Activated CD4-positive, alpha-beta T cell treated with anti-CD3 and anti-CD28 coated beads, Interleukin-2, amount 10 ng/mL, durations not matched to agents 24 days and 14 days (primary cell): ENCODE results near the gene CUEDC1. TPM values are rescaled to one million over a fixed set of nuclear protein-coding genes. Genes with fewer than 3 reads are reported as not detected.

Experiments used
- DNase-seq: peaks from one replicate; pipeline ENCODE4 v3.0.0; 2022
- H3K27ac Mint-ChIP-seq: one replicate; pipeline ENCODE4 v1.8.0; 2022; ENCODE audit warnings: mild to moderate bottlenecking, mixed read lengths
- H3K27me3 Mint-ChIP-seq: one replicate; pipeline ENCODE4 v1.8.0; 2022; ENCODE audit warnings: mixed read lengths
- H3K36me3 Mint-ChIP-seq: one replicate; pipeline ENCODE4 v1.8.0; 2022; ENCODE audit warnings: low read depth, mild to moderate bottlenecking, mixed read lengths
- H3K4me1 Mint-ChIP-seq: one replicate; pipeline ENCODE4 v1.8.0; 2021; ENCODE audit warnings: mixed read lengths
- H3K4me3 Mint-ChIP-seq: one replicate; pipeline ENCODE4 v1.8.0; 2022; ENCODE audit warnings: mild to moderate bottlenecking, moderate library complexity, mixed read lengths
- H3K9me3 Mint-ChIP-seq: one replicate; pipeline ENCODE4 v1.8.0; 2021; ENCODE audit warnings: mixed read lengths
- intact Hi-C: fragments of 100-400 bp; cut with micrococcal nuclease; formaldehyde crosslinking; loops from one replicate; pipeline ENCODE4 v1.15.1; 2023
- total RNA-seq: library from RNA; stranded (reverse); gene quantifications from 2 replicates; pipeline ENCODE4 v1.2.3, GENCODE V29; 2022

The CUEDC1 gene
- total RNA-seq, 1 donor from 2014 or later: 0.58 TPM

- Mint-ChIP-seq H3K9me3 (no peaks in the 10 kb centered on the region), H3K27ac (no peak overlapping the region)
- intact Hi-C loops: no loop called here
Observed at GRCh38 chr17:57915544-57915943, 39.7 kb downstream of the CUEDC1 start.

DNA sequence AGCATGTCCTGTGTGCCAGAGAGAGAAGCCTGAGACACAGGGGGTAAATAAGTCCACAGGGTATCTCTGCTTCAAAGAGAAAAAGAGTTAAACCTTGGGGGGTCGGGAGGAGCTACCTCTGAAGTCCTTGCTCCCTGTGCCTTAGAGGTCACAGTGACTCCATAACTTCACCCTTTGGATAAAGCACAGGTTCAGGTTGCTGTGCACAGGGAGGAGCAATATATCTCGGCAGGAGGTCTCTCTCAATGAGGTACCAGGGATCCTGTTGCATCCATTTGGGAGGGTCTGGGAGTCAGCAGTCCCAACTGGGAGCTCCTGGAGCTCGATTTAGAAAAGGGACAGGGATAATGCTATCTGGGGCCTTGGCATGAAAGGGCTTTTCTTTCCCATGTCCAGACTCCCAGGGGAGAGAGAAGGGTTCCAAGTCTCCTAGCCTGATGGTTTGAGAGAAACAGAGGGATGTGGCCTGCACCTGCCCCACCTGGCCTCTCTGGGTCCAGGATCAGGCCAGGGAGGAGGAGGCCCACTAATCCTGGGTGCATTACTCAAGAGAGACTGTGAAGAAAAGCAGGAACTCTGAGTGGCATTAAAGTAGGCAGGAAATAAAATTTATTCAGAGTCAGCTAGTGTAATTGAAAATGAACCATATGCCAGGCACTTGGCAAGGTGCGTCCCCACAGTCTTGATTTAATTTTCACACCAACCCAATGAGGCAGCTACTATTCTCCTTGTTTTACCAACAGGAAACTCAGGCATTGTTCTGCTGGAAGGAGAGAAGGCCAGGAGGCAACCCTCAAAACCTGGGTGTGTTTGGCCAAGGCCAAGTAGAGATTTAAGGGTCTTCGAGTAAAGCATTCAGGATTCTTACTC lies 40.7 kb downstream of the CUEDC1 start:
- H3K27me3 Mint-ChIP-seq: peaks cover 14% of the 10 kb centered on the region
- no peak for DNase-seq
- no peak overlapping the region for H3K27ac Mint-ChIP-seq
- H3K9me3 Mint-ChIP-seq: no peaks in the 10 kb centered on the region
- intact Hi-C loops: no loop called here
- H3K4me3 Mint-ChIP-seq: no peak overlapping the region
- H3K36me3 Mint-ChIP-seq: no peaks in the 10 kb centered on the region
- no peaks in the 10 kb centered on the region for H3K4me1 Mint-ChIP-seq

More at GRCh38 chr17:57915544-57915943, 39.7 kb downstream of the CUEDC1 start:
- no peaks in the 10 kb centered on the region for H3K36me3 Mint-ChIP-seq
- peaks cover 12% of the 10 kb centered on the region for H3K27me3 Mint-ChIP-seq
- H3K4me3 Mint-ChIP-seq: no peak overlapping the region
- no peak for DNase-seq
- no peaks in the 10 kb centered on the region for H3K4me1 Mint-ChIP-seq

DNA sequence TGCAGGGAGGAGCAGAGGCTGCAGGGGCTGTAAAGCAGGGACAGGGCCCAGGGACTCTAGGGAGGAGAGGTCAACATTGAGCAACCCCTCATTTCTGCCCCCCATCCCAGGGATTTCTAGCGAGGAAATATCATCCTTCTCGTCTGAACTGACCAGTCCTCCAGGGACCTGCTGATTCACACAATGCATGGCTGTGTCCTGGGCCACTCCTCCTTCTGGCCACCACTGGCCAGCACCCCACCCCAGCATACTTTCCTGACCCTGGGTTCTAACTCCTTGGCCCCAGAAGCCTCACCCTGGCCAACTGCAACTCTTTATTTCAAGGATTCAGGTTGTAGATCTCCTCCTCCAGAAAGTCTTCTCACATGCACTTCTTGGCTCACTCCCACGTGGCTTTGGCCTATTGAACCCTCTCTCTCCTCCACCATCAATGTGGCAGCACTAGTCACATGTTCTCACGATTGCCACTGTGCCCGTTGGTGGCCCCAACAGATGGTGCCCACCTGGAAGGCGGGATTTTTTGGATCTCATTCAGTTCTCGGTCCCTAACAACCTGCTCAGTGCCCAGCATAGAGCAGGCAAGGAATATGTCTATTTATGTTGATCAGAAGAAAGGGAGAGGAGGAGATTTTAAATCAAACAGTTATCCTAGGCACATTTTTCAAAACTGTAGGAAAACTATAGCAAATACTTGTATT lies 41.5 kb downstream of the CUEDC1 start:
- Mint-ChIP-seq H3K36me3 (no peaks in the 10 kb centered on the region), H3K27me3 (peaks cover 13% of the 10 kb centered on the region), H3K27ac (no peak overlapping the region), H3K9me3 (no peaks in the 10 kb centered on the region), H3K4me1 (no peaks in the 10 kb centered on the region), H3K4me3 (no peak overlapping the region)
- DNase-seq: no peak
- intact Hi-C loops: no loop called here

DNA sequence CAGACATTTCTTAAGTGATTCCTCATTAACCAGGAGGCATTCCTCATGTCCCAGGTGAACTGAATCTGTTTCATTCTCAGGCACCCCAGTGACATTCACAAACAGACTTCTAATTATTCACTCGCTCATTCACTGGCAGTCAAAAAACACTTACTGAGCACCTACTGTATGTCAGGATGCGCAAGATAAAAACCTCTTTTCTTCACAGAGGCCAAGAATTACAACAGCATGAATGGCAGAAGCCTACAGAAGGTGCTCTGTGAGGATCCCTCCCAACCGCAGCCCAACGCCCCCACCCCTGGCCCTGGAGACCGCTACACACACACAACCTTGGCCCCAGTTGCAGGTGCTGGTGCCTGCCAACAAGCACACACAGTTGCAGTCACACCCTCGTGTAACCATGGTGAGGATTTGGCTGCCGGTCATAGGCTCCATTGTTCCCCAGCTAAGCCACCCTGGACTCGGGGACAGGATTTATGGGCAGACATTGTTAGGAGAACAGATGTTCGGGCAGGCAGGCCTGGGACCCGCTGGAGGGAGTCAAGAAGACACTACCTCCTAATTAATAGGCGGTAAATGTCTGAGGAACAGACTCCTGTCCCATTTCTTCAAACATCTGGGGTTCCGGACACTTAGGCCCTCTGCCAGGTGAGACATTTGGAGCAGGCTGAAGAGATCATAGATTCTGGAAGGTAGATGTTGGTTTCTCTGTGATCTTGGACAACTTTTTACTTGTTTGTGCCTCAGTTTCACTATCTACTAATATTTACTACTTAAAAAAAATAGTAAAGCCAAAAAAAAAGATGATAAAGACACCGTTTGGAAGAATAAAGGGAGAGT lies 43.2 kb downstream of the CUEDC1 start:
- intact Hi-C loops: no loop called here
- no peaks in the 10 kb centered on the region for H3K36me3 Mint-ChIP-seq
- no peak overlapping the region for H3K27ac Mint-ChIP-seq
- H3K4me3 Mint-ChIP-seq: no peak overlapping the region
- no peaks in the 10 kb centered on the region for H3K4me1 Mint-ChIP-seq
- DNase-seq: no peak
- no peaks in the 10 kb centered on the region for H3K9me3 Mint-ChIP-seq
- H3K27me3 Mint-ChIP-seq: peaks cover 14% of the 10 kb centered on the region

- intact Hi-C loops: no loop called here
- Mint-ChIP-seq H3K9me3 (no peaks in the 10 kb centered on the region), H3K27me3 (peaks cover 17% of the 10 kb centered on the region), H3K4me1 (no peaks in the 10 kb centered on the region), H3K36me3 (no peaks in the 10 kb centered on the region), H3K27ac (no peak overlapping the region), H3K4me3 (no peak overlapping the region)
- DNase-seq: no peak
Observed at GRCh38 chr17:57910462-57911420, 44.5 kb downstream of the CUEDC1 start.

DNA sequence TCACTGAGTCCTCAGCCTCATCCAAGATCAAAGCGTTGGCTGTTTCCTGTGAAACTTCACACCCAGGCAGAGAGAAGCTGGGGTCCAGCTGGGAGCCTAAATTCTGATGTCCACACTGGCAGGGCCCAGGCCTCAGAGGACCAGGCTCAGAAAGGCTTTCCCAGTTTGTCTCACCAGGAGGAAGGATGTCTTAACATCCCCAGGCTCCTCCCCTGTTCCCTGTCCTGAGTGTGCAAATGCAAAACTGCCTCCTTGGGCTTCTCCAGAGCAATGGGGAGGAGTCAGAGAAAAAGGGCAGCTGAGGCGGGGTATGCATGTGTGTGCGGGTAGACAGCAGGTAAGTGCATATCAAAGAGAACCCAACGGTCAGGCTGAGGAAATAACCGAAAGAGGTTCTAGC lies 45.7 kb downstream of the CUEDC1 start:
- Mint-ChIP-seq H3K27me3 (peaks cover 17% of the 10 kb centered on the region), H3K4me1 (no peaks in the 10 kb centered on the region), H3K36me3 (no peaks in the 10 kb centered on the region), H3K4me3 (no peak overlapping the region), H3K9me3 (no peaks in the 10 kb centered on the region), H3K27ac (no peak overlapping the region)
- no peak for DNase-seq
- intact Hi-C loops: no loop called here

GRCh38 chr17:57908278-57908677 lies 46.9 kb downstream of the CUEDC1 start:
- peaks cover 5% of the 10 kb centered on the region for H3K4me1 Mint-ChIP-seq
- no peaks in the 10 kb centered on the region for H3K36me3 Mint-ChIP-seq
- no peak for DNase-seq
- H3K4me3 Mint-ChIP-seq: no peak overlapping the region
- intact Hi-C loops: no loop called here
- peaks cover 14% of the 10 kb centered on the region for H3K27me3 Mint-ChIP-seq
- no peaks in the 10 kb centered on the region for H3K9me3 Mint-ChIP-seq
- no peak overlapping the region for H3K27ac Mint-ChIP-seq

- Mint-ChIP-seq H3K4me1 (peaks cover 11% of the 10 kb centered on the region), H3K36me3 (no peaks in the 10 kb centered on the region), H3K27me3 (peaks cover 14% of the 10 kb centered on the region), H3K9me3 (no peaks in the 10 kb centered on the region), H3K4me3 (no peak overlapping the region), H3K27ac (no peak overlapping the region)
- no peak for DNase-seq
- intact Hi-C loops: no loop called here
Observed at GRCh38 chr17:57906910-57907309, 48.3 kb downstream of the CUEDC1 start.

GRCh38 chr17:57905875-57906455 lies 49.2 kb downstream of the CUEDC1 start:
- H3K36me3 Mint-ChIP-seq: no peaks in the 10 kb centered on the region
- DNase-seq: no peak
- H3K27ac Mint-ChIP-seq: no peak overlapping the region
- no peak overlapping the region for H3K4me3 Mint-ChIP-seq
- H3K4me1 Mint-ChIP-seq: peaks cover 11% of the 10 kb centered on the region
- no peaks in the 10 kb centered on the region for H3K9me3 Mint-ChIP-seq
- intact Hi-C loops: no loop called here
- peaks cover 11% of the 10 kb centered on the region for H3K27me3 Mint-ChIP-seq

- Mint-ChIP-seq H3K9me3 (no peaks in the 10 kb centered on the region), H3K36me3 (no peaks in the 10 kb centered on the region), H3K4me3 (no peak overlapping the region), H3K27me3 (peaks cover 4% of the 10 kb centered on the region), H3K4me1 (peaks cover 15% of the 10 kb centered on the region), H3K27ac (no peak overlapping the region)
- intact Hi-C loops: no loop called here
- no peak for DNase-seq
Observed at GRCh38 chr17:57903961-57904360, 51.3 kb downstream of the CUEDC1 start.

DNA sequence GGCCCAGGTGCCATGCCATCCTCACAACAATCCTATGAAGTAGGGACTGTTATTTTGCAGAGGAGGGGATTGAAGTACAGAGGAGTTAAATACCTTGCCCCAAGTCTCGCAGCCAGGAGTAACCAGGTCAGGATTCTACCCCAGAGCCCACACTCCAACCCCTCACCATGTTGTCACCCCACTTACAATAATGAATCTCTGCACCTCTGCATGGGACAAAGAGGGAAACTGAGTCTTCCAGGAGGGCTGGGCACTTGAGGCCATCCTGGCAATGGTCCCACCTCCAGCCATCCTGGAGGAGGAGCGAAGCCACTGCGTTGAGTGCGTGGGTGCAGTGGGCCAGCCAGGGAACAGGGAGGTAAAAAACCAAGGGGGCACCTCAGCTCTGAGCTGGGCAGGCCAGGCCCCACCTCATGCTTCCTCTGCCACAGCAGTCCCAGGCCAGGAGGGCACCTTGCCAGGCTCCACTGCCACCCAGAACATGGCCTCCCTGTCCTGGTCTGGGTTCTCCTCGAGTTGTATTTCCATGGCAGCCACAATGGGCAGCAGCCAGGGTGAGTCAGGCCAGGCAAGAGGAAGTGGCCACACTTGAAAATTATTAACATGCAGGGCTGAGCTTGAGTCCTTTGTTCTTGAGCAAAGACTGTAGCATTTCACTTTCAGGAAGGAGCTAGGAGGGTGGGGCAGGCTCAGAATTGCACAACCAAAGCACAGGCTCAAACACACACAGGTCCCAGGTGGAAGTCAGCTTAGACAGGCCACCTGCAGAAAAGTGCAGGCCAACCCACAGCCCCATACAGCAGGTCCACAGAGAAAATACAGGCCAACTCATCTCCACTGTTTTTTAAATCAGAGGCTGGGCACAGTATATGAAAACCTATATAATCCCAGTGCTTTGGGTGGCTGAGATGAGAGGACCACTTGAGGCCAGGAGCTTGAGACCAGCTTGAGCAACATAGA lies 52.1 kb downstream of the CUEDC1 start:
- intact Hi-C loops: no loop called here
- no peaks in the 10 kb centered on the region for H3K36me3 Mint-ChIP-seq
- peaks cover 15% of the 10 kb centered on the region for H3K4me1 Mint-ChIP-seq
- no peaks in the 10 kb centered on the region for H3K9me3 Mint-ChIP-seq
- no peak for DNase-seq
- H3K4me3 Mint-ChIP-seq: no peak overlapping the region
- no peak overlapping the region for H3K27ac Mint-ChIP-seq
- peaks cover 4% of the 10 kb centered on the region for H3K27me3 Mint-ChIP-seq
